NCI-H524 treated with DMSO at 0.1 percent for 48 hours (cell line): ENCODE measurements around the gene PFKP.

Experiments used
- DNase-seq: peaks from one replicate; lab custom pipeline; 2025; lab: John Stamatoyannopoulos, UW

PFKP gene

GRCh38 chr10:3067118-3067858 lies at the start of gene PFKP:
Gene PFKP (plus strand): TSS chr10:3067548. CDS start chr10:3067596, 48 bp downstream.
- no peak for DNase-seq

GRCh38 chr10:3018247-3018646 lies 49.1 kb upstream of the PFKP start:
- DNase-seq: no peak

- DNase-seq: no peak
These were observed 47.0 kb upstream of the PFKP start for GRCh38 chr10:3020311-3020710.

- DNase-seq: no peak
These were observed 46.5 kb upstream of the PFKP start for GRCh38 chr10:3020881-3021280.

- no peak for DNase-seq
These were observed 45.3 kb upstream of the PFKP start for GRCh38 chr10:3022027-3022426.

- DNase-seq: no peak
These were observed 43.5 kb upstream of the PFKP start for GRCh38 chr10:3023892-3024291.

- DNase-seq: no peak
These were observed 42.2 kb upstream of the PFKP start for GRCh38 chr10:3025026-3025683.

GRCh38 chr10:3027866-3028265 lies 39.5 kb upstream of the PFKP start:
- no peak for DNase-seq

GRCh38 chr10:3028441-3028840 lies 38.9 kb upstream of the PFKP start:
- DNase-seq: no peak

GRCh38 chr10:3030765-3031164 lies 36.6 kb upstream of the PFKP start:
- DNase-seq: no peak

GRCh38 chr10:3031490-3031889 lies 35.9 kb upstream of the PFKP start:
- DNase-seq: no peak

GRCh38 chr10:3033925-3034324 lies 33.4 kb upstream of the PFKP start:
- no peak for DNase-seq

GRCh38 chr10:3034616-3035015 lies 32.7 kb upstream of the PFKP start:
- DNase-seq: no peak

- DNase-seq: no peak
These were observed 31.0 kb upstream of the PFKP start for GRCh38 chr10:3036155-3037021.

GRCh38 chr10:3037182-3037581 lies 30.2 kb upstream of the PFKP start:
- no peak for DNase-seq

GRCh38 chr10:3040069-3040468 lies 27.3 kb upstream of the PFKP start:
- DNase-seq: no peak

- DNase-seq: no peak
These were observed 24.8 kb upstream of the PFKP start for GRCh38 chr10:3042589-3042988.

GRCh38 chr10:3043512-3044368 lies 23.6 kb upstream of the PFKP start:
- DNase-seq: no peak

- DNase-seq: no peak
These were observed 21.7 kb upstream of the PFKP start for GRCh38 chr10:3045471-3046209.

GRCh38 chr10:3046210-3046779 lies 21.1 kb upstream of the PFKP start:
- DNase-seq: no peak
